GM18499 (cell line): ENCODE measurements around the gene VMP1.
"Not testable (repeated sequence)": the region's sequence is repeated elsewhere in the genome, so short reads cannot be mapped to it uniquely, and the experiment has no call there.

ENCODE experiments used
- ATAC-seq: cut with Tn5 transposase; IDR thresholded peaks from one replicate; pipeline ENCODE4 v1.9.1; 2021; ENCODE audit warnings: moderate number of reproducible peaks; ENCODE audit not compliant: insufficient read depth, unreplicated experiment

VMP1 gene

GRCh38 chr17:59837308-59838051, 130.0 kb downstream of the VMP1 start:
- ATAC-seq: peak; percentile 69

GRCh38 chr17:59838052-59838916, 130.8 kb downstream of the VMP1 start:
- ATAC-seq: no peak

- no peak for ATAC-seq
Measured at GRCh38 chr17:59839651-59840328, 132.3 kb downstream of the VMP1 start.

- ATAC-seq: no peak
Measured at GRCh38 chr17:59840329-59841090, 133.1 kb downstream of the VMP1 start.

- not testable (repeated sequence) for ATAC-seq
Measured at GRCh38 chr17:59841091-59841881, 133.8 kb downstream of the VMP1 start.

- ATAC-seq: not testable (repeated sequence)
Measured at GRCh38 chr17:59841882-59842263, 134.4 kb downstream of the VMP1 start.

GRCh38 chr17:59842901-59843652, 135.6 kb downstream of the VMP1 start:
- no peak for ATAC-seq

- no peak for ATAC-seq
Measured at GRCh38 chr17:59844884-59845594, 137.6 kb downstream of the VMP1 start.

- no peak for ATAC-seq
Measured at GRCh38 chr17:59845595-59846393, 138.3 kb downstream of the VMP1 start.

- no peak for ATAC-seq
Measured at GRCh38 chr17:59846394-59847165, 139.1 kb downstream of the VMP1 start.

GRCh38 chr17:59848385-59848668, 140.9 kb downstream of the VMP1 start:
- no peak for ATAC-seq

- no peak for ATAC-seq
Measured at GRCh38 chr17:59848778-59849177, 141.3 kb downstream of the VMP1 start.

- ATAC-seq: not testable (repeated sequence)
Measured at GRCh38 chr17:59850311-59850710, 142.9 kb downstream of the VMP1 start.

GRCh38 chr17:59851439-59852375, 144.3 kb downstream of the VMP1 start:
- ATAC-seq: no peak

GRCh38 chr17:59852847-59853167, 145.4 kb downstream of the VMP1 start:
- ATAC-seq: not testable (repeated sequence)
